GM06990 (cell line): ENCODE measurements around the gene TMEM117.

ENCODE experiments used
- DNase-seq: peaks from one replicate; pipeline ENCODE4 v3.0.0-alpha.2; 2011; ENCODE audit not compliant: insufficient read length; ENCODE audit errors: extremely low read depth
- H3K27me3 ChIP-seq: replicated peaks from 2 replicates; pipeline ENCODE4 v1.6.0; 2011; ENCODE audit warnings: low read length; ENCODE audit not compliant: control insufficient read depth, insufficient read depth
- H3K36me3 ChIP-seq: 2 replicates; pipeline ENCODE4 v1.5.1; 2011; ENCODE audit warnings: low read length; ENCODE audit not compliant: control insufficient read depth, insufficient read depth
- H3K4me3 ChIP-seq: replicated peaks from 2 replicates; pipeline ENCODE4 v1.5.1; 2011; ENCODE audit warnings: low read depth, mild to moderate bottlenecking, control low read depth, low read length
- TF ChIP-seq, protein P1 (sequence below): IDR thresholded peaks from 2 replicates; pipeline ENCODE4 v1.5.1; 2011; ENCODE audit warnings: low read length, control low read depth, mild to moderate bottlenecking, inconsistent platforms; ENCODE audit not compliant: insufficient read depth, poor library complexity, severe bottlenecking

TMEM117 gene

GRCh38 chr12:44285321-44285960 lies 449.6 kb downstream of the TMEM117 start:
- Histone ChIP-seq H3K36me3 (no peaks in the 10 kb centered on the region), H3K27me3 (no peaks in the 10 kb centered on the region), H3K4me3 (no peak overlapping the region)
- TF ChIP-seq, protein P1, sequence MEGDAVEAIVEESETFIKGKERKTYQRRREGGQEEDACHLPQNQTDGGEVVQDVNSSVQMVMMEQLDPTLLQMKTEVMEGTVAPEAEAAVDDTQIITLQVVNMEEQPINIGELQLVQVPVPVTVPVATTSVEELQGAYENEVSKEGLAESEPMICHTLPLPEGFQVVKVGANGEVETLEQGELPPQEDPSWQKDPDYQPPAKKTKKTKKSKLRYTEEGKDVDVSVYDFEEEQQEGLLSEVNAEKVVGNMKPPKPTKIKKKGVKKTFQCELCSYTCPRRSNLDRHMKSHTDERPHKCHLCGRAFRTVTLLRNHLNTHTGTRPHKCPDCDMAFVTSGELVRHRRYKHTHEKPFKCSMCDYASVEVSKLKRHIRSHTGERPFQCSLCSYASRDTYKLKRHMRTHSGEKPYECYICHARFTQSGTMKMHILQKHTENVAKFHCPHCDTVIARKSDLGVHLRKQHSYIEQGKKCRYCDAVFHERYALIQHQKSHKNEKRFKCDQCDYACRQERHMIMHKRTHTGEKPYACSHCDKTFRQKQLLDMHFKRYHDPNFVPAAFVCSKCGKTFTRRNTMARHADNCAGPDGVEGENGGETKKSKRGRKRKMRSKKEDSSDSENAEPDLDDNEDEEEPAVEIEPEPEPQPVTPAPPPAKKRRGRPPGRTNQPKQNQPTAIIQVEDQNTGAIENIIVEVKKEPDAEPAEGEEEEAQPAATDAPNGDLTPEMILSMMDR: no peak
- DNase-seq: no peak

DNA sequence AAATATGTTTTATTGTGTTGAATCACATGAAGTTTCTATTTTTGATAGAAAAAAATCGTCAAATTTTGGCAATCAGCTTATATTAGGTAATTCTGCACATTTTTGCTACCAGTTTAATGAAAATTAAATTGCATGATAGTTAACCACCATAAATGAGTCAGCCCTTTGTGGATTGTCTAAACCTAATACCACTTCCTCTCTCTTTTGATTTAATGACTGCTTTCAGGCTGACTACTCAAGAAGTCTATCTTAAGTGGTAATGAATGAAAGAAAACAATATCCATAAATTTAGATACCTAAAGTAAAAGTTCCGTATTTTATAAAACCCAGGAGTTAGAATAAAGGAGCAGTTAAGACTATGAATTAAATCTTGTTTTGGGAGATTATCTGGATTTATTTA lies 450.5 kb downstream of the TMEM117 start:
- Histone ChIP-seq H3K36me3 (no peaks in the 10 kb centered on the region), H3K27me3 (no peaks in the 10 kb centered on the region), H3K4me3 (no peak overlapping the region)
- DNase-seq: peak; percentile 13
- TF ChIP-seq, protein P1: no peak

GRCh38 chr12:44286821-44287505 lies 451.1 kb downstream of the TMEM117 start:
- no peaks in the 10 kb centered on the region for H3K27me3 ChIP-seq
- H3K36me3 ChIP-seq: no peaks in the 10 kb centered on the region
- H3K4me3 ChIP-seq: no peak overlapping the region
- TF ChIP-seq, protein P1: no peak
- no peak for DNase-seq

- Histone ChIP-seq H3K36me3 (no peaks in the 10 kb centered on the region), H3K27me3 (no peaks in the 10 kb centered on the region), H3K4me3 (no peak overlapping the region)
- DNase-seq: no peak
- TF ChIP-seq, protein P1: no peak
Observed at GRCh38 chr12:44287545-44287944, 451.7 kb downstream of the TMEM117 start.

DNA sequence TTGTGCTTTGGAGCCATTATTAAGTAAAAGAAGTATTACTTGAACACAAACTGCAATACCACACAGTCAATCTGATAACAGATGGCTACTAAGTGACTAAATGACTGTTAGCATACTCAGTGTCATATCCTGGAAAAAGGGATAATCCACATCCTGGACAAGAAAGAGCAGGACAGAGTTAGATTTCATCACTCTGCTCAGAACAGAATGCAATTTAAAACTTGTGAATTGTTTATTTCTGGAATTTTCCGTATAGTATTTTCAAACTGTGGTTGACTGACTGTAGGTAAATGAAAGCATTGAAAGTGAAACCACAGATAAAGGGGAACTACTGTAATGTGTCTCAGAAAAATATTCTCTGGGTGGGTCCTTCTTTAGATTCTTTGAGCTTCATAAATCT lies 458.8 kb downstream of the TMEM117 start:
- H3K4me3 ChIP-seq: no peak overlapping the region
- H3K27me3 ChIP-seq: no peaks in the 10 kb centered on the region
- no peaks in the 10 kb centered on the region for H3K36me3 ChIP-seq
- peak; percentile 27 for DNase-seq
- TF ChIP-seq, protein P1: no peak
